Upper lobe of left lung (tissue), 6 donors: ENCODE measurements around the gene SIAH3. TPM values are rescaled to one million over a fixed set of nuclear protein-coding genes. Genes with fewer than 3 reads are reported as not detected.

Experiments
- ATAC-seq, 2 donors: fragments of 200-7000 bp; cut with Tn5 transposase; one replicate each; pipeline ENCODE4 v1.9.1; 2022; ENCODE audit warnings: mild to moderate bottlenecking in 2 of 2, moderate library complexity in 2 of 2; ENCODE audit not compliant: low FRiP score in 2 of 2
- DNase-seq, 2 donors: peaks; one replicate each; pipeline ENCODE4 v3.0.0-alpha.2; 2019 to 2020
- H3K27ac ChIP-seq, 4 donors: fragments of 200-600 bp; sonication (generic); one replicate each; pipeline ENCODE4 v1.5.1; 2016 to 2019
- H3K27me3 ChIP-seq, 4 donors: fragments of 200-600 bp; sonication (generic); one replicate each; pipeline ENCODE4 v1.5.1; 2017 to 2019
- H3K36me3 ChIP-seq, 4 donors: fragments of 200-600 bp; sonication (generic); one replicate each; pipeline ENCODE4 v1.5.1; 2016 to 2019
- H3K4me1 ChIP-seq, 4 donors: fragments of 200-600 bp; sonication (generic); one replicate each; pipeline ENCODE4 v1.5.1; 2018 to 2019
- H3K4me3 ChIP-seq, 4 donors: fragments of 200-600 bp; sonication (generic); one replicate each; pipeline ENCODE4 v1.5.1; 2017 to 2019; ENCODE audit warnings: mild to moderate bottlenecking in 2 of 4, moderate library complexity in 1 of 4
- H3K9me3 ChIP-seq, 4 donors: fragments of 200-600 bp; sonication (generic); one replicate each; pipeline ENCODE4 v1.5.1; 2018 to 2019
- EP300 ChIP-seq, 4 donors: sonication (generic); formaldehyde crosslinking; IDR thresholded peaks; one replicate each; pipeline ENCODE4 v1.5.1; 2017; ENCODE audit warnings: antibody characterized with exemption in 4 of 4, control low read depth in 2 of 4
- POLR2A ChIP-seq, 4 donors: fragments of 450-650 bp; IDR thresholded peaks; one replicate each; pipeline ENCODE4 v1.5.1; 2016 to 2017; ENCODE audit warnings: antibody characterized with exemption in 4 of 4, mild to moderate bottlenecking in 2 of 4
- POLR2AphosphoS5 ChIP-seq, 2 donors: sonication (generic); formaldehyde crosslinking; IDR thresholded peaks; one replicate each; pipeline ENCODE4 v1.5.1; 2017; ENCODE audit warnings: antibody characterized with exemption in 2 of 2
- WGBS, 2 donors: methylation state at CpG; one replicate each; pipeline ENCODE4 v1.1.5; 2017 to 2018; 5-methylcytosine and 5-hydroxymethylcytosine counted together
- total RNA-seq, 6 donors: library from RNA; depleted of rRNA in 4 of 6; stranded (reverse); fragments of >200 nt in 4 of 6; gene quantifications; one replicate each; pipeline versions ENCODE4 v1.1.0 to v1.2.1, GENCODE V29; 2016 to 2021
- TF ChIP-seq, protein P1 (sequence below), 6 experiments: fragments of 450-650 bp in 4 of 6; fragments of 200-600 bp in 2 of 6; sonication (generic) in 2 of 6; IDR thresholded peaks; one replicate each; pipeline ENCODE4 v1.5.1; 2016 to 2019; ENCODE audit warnings: antibody characterized with exemption in 6 of 6
- donor health status: DM: no; HTN: no; CAD: no; lungs with moderate emphysema.
- donor health status: DM: no; HTN: yes; CAD: no; lungs with severe emphysema.

Gene SIAH3
- total RNA-seq, 6 donors from 2014 or later: under 0.01 to 0.39 (median 0.03) TPM; not detected in 1

GRCh38 chr13:45881353-45881752, 29.8 kb upstream of the SIAH3 start:
- no peak overlapping the region for H3K4me3 ChIP-seq
- no peaks in the 10 kb centered on the region for H3K27me3 ChIP-seq
- TF ChIP-seq, protein P1, sequence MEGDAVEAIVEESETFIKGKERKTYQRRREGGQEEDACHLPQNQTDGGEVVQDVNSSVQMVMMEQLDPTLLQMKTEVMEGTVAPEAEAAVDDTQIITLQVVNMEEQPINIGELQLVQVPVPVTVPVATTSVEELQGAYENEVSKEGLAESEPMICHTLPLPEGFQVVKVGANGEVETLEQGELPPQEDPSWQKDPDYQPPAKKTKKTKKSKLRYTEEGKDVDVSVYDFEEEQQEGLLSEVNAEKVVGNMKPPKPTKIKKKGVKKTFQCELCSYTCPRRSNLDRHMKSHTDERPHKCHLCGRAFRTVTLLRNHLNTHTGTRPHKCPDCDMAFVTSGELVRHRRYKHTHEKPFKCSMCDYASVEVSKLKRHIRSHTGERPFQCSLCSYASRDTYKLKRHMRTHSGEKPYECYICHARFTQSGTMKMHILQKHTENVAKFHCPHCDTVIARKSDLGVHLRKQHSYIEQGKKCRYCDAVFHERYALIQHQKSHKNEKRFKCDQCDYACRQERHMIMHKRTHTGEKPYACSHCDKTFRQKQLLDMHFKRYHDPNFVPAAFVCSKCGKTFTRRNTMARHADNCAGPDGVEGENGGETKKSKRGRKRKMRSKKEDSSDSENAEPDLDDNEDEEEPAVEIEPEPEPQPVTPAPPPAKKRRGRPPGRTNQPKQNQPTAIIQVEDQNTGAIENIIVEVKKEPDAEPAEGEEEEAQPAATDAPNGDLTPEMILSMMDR (IDR thresholded peaks at IDR 0.05): no peak
- no peak for TF ChIP-seq POLR2A (IDR thresholded peaks at IDR 0.05)
- no peak for TF ChIP-seq EP300 (IDR thresholded peaks at IDR 0.05)
- TF ChIP-seq POLR2AphosphoS5 (IDR thresholded peaks at IDR 0.05): no peak
- 84 to 95% methylated on average over 2 of the region's 2 CpGs for WGBS, 2 donors
- no peaks in the 10 kb centered on the region for H3K36me3 ChIP-seq
- ATAC-seq: no peak
- DNase-seq: no peak
- no peak overlapping the region for H3K27ac ChIP-seq
- no peaks in the 10 kb centered on the region for H3K9me3 ChIP-seq
- H3K4me1 ChIP-seq: no peaks in the 10 kb centered on the region

DNA sequence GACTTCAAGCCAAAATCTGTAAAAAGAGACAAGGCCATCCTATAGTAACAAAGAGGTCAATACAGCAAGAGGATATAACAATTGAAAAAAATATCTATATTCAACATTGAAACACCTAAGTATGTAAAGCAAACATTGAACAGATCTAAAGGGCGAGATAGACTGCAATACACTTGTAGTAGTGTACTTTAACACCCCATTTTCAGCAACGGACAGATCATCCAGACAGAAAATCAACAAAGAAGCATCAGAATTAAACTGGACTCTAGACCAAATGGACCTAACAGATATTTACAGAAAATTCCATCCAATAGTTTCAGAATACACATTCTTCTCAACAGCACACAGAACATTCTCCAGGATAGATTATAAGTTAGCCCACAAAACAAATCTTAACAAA, 28.7 kb upstream of the SIAH3 start:
- 78 to 84% methylated on average over 2 of the region's 2 CpGs for WGBS, 2 donors
- no peak overlapping the region for H3K4me3 ChIP-seq
- TF ChIP-seq POLR2A (IDR thresholded peaks at IDR 0.05) (no peak), EP300 (IDR thresholded peaks at IDR 0.05) (no peak), POLR2AphosphoS5 (IDR thresholded peaks at IDR 0.05) (no peak)
- TF ChIP-seq, protein P1 (IDR thresholded peaks at IDR 0.05): no peak
- no peak overlapping the region for H3K27ac ChIP-seq
- H3K36me3 ChIP-seq: no peaks in the 10 kb centered on the region
- ATAC-seq (no peak), DNase-seq (no peak)
- H3K9me3 ChIP-seq: no peaks in the 10 kb centered on the region
- H3K4me1 ChIP-seq: no peaks in the 10 kb centered on the region
- no peaks in the 10 kb centered on the region for H3K27me3 ChIP-seq

GRCh38 chr13:45879666-45880065, 28.1 kb upstream of the SIAH3 start:
- Histone ChIP-seq H3K9me3 (no peaks in the 10 kb centered on the region), H3K4me3 (no peak overlapping the region), H3K27me3 (no peaks in the 10 kb centered on the region), H3K27ac (no peak overlapping the region), H3K36me3 (no peaks in the 10 kb centered on the region), H3K4me1 (no peaks in the 10 kb centered on the region)
- no peak for DNase-seq
- 55 to 56% methylated on average over 5 of the region's 5 CpGs for WGBS, 2 donors
- TF ChIP-seq EP300 (IDR thresholded peaks at IDR 0.05): no peak
- TF ChIP-seq, protein P1 (IDR thresholded peaks at IDR 0.05): no peak
- no peak for TF ChIP-seq POLR2A (IDR thresholded peaks at IDR 0.05)
- no peak for TF ChIP-seq POLR2AphosphoS5 (IDR thresholded peaks at IDR 0.05)
- ATAC-seq: no peak

DNA sequence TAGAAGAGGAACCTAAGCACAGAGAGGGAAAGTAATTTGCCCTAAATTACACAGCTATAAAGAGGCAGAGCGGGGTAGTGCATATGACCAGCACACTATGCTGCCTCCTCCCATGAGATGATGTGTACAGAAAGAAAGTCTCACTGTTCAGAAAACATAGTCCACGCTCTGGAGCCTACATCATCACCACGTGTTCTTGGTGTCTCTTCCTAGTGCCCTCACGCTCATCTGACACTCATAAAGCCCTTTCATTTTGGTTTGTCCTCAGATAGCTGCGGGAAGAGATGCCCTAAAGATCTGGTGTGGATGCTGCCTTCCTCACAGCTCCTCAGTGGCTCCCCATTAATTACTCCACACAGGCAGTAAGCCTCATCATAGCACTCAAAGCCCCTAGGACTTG, 27.4 kb upstream of the SIAH3 start:
- no peak for ATAC-seq
- TF ChIP-seq POLR2A (IDR thresholded peaks at IDR 0.05): no peak
- TF ChIP-seq POLR2AphosphoS5 (IDR thresholded peaks at IDR 0.05): no peak
- TF ChIP-seq EP300 (IDR thresholded peaks at IDR 0.05): no peak
- TF ChIP-seq, protein P1 (IDR thresholded peaks at IDR 0.05): no peak
- Histone ChIP-seq H3K27me3 (no peaks in the 10 kb centered on the region), H3K36me3 (no peaks in the 10 kb centered on the region), H3K9me3 (no peaks in the 10 kb centered on the region), H3K4me3 (no peak overlapping the region), H3K27ac (no peak overlapping the region), H3K4me1 (no peaks in the 10 kb centered on the region)
- 89 to 99% methylated on average over 5 of the region's 5 CpGs for WGBS, 2 donors
- DNase-seq: no peak

GRCh38 chr13:45876781-45877180, 25.2 kb upstream of the SIAH3 start:
- Histone ChIP-seq H3K4me1 (no peaks in the 10 kb centered on the region), H3K9me3 (no peaks in the 10 kb centered on the region), H3K27me3 (no peaks in the 10 kb centered on the region), H3K36me3 (no peaks in the 10 kb centered on the region), H3K4me3 (no peak overlapping the region), H3K27ac (no peak overlapping the region)
- TF ChIP-seq POLR2AphosphoS5 (IDR thresholded peaks at IDR 0.05): no peak
- TF ChIP-seq, protein P1 (IDR thresholded peaks at IDR 0.05): no peak
- TF ChIP-seq EP300 (IDR thresholded peaks at IDR 0.05): no peak
- no peak for TF ChIP-seq POLR2A (IDR thresholded peaks at IDR 0.05)
- DNase-seq (no peak), ATAC-seq (no peak)
- WGBS, 2 donors: 86 to 94% methylated on average over 4 of the region's 4 CpGs
